Cerebellar nuclear complex (tissue), 1 donor: ENCODE results near the gene OSBP2.

Source experiments
- DNase-seq, 2 experiments: peaks; one replicate each; lab custom pipeline; 2025; lab: John Stamatoyannopoulos, UW

Gene OSBP2

DNA sequence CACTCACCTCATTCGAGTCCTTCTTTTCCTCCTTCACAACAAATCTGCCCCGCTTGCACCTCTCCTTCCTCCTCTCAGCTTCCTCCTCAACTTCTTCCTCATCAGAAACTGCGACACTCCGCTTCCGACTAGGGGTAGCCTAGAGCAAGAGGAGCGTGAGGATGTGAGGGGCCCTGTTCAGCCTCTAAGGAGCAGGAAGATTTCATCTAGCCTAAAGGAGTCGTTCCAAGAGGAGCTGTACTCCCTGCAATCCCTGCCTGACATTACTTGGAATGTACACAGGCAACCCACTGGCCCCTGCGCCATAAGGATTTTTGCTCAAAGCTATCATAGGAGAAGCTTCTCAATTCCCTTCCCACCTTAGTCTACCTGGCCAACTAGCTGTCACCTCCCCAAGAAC is 239.4 kb downstream of the OSBP2 start:
- no peak for DNase-seq

DNA sequence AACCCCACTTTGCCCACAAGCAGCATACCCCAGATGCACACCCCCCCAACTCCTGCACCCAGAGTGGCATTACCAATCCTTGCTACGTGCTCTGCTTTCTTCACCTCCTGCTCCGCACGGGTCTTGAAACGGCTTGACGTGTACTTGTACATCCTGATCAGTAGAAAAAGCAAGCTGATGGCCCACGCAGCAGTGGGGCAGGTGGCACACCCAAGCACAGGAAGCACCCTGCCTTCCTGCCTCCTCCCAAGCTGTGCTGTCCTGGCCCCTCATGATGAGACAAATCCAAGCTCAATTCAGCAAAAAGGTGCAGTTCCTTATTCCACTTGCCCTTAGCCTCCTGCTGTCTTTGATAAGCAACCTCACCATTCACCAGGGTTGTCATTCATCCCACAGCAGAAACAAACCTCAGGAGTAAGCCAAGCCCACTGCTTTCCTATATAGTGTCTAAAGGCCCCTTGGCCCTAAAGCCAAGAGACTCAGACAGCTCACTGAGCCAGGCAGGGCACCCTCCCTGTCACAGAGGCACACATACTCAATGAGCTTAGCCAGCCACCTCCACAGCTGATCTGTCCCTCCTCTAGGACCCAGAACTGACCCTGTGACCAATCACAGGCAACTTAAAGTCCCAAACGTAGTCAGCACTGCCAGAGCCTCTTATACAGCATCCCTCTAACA is 246.2 kb downstream of the OSBP2 start:
- DNase-seq = no peak

DNA sequence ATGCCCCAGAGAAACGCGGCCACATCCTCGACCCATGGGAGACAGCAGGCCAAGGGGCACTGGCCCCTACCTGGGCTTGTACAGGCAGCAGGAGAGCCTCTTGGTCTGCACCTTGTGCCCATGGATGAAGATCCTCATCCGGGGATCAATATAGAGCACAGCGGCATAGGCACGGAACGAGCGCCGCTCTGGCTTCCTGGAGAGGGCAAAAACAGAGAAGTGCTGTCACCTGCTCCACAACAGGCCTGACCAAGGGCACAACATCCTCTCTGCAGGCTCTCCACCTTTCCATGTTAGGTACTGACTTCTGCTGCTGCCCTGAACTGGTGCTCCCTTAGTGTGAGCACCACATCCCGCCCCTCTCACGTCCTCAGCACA is 246.7 kb downstream of the OSBP2 start:
- DNase-seq = no peak

DNA sequence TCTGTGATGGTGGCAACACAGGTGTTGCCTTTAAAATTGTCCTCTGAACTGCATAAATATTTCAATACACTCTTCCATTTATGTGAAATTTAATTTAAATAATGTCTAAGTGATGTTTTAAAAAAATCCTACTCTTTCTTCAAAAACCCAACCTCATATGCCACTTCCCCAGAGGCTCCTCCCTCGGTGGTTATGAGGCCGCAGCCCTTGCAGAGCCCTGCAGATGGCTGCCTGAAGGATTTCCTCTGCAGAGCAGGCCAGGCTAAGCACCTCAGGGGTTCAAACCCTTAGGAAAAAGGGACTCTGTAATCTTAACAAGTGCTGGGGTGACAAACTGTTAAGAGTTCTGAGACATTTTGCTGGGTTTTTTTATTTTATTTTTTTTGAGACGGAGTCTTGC is 248.7 kb downstream of the OSBP2 start:
- no peak for DNase-seq

DNA sequence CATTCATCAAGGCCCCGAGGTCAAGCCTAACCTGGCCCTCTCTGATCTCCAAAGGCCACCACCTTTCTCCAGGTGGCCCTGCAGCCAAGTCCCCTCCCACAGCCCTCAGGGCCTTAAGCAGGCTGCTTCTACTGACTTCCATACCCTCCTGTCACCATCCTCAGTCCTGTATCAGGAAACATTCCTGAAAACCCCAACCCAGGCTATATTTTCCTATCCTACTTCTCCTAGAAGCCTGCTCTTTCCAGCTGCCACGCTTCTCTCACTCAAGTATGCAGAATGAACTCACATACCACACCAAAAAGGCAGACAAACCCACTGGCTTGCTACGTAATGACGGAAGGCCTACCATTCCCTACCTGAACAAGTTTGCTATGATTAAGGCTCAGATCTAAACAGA is 250.3 kb downstream of the OSBP2 start:
- DNase-seq = no peak

DNA sequence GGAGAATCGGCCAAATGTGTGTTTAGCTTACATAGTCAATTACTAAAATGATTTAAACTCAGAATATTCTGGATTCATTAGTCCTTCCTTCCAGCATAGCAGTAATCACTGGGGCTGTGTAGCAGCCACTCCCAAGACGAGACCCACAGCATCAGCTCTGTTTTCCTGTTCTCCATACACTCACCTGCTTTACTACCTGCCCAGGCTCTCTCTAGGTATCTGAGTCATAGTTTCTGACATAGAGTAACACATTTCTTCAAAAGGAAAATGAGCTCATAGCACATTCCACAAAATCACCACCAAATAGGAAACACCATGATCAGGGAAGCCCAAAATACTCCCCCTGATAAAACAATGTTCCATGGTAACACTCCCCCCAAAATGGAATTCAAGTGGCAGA is 251.0 kb downstream of the OSBP2 start:
- DNase-seq = no peak

DNA sequence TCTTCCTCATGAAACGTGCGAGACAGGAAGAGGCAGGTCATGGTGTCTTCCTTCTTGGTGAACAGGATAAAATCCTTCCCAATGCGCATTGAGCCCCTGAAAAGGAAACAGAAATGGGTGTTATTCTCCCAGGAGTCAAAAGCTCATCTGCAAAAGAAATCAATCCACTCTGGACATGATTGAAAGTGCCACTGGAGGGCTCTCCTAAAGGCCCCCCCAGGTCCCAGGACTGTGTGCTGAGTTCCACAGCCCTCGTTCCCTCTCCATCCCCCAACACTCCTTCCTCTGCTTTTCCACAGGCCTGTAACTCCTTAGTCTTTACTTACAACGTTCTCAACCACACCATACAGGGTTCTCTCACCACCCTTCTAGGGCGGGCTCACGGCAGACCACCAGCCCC is 251.7 kb downstream of the OSBP2 start:
- no peak for DNase-seq

DNA sequence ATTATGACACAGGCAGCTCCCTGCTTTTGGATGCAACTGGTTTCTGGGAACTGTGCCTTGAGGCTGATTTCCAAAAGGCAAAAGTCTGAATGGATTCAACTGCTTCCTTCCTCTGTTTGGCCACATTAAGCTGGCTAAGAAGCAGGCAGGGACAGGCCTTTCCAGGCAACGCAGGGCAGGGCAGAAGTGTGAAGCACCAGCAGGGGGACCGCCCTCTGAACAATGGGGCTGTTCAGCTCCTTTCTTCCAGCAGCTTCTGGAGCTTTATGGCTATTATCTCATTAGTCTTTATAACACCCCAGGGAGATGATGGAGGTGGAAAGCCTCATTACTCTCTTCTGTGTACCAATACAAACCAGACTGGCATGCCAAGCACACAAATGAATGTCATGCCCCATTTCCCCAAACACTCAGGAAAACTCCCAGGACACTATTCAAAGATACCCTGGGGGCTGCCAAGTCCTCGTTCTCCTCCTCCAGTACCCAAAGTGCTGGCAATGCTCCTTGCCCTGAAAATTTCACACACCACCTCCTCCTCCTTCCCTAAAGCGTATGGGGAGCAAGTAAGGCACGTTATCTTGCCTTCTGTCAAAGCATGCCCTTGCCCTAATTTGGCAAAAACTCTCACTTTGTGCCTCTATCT is 252.6 kb downstream of the OSBP2 start:
- no peak for DNase-seq

DNA sequence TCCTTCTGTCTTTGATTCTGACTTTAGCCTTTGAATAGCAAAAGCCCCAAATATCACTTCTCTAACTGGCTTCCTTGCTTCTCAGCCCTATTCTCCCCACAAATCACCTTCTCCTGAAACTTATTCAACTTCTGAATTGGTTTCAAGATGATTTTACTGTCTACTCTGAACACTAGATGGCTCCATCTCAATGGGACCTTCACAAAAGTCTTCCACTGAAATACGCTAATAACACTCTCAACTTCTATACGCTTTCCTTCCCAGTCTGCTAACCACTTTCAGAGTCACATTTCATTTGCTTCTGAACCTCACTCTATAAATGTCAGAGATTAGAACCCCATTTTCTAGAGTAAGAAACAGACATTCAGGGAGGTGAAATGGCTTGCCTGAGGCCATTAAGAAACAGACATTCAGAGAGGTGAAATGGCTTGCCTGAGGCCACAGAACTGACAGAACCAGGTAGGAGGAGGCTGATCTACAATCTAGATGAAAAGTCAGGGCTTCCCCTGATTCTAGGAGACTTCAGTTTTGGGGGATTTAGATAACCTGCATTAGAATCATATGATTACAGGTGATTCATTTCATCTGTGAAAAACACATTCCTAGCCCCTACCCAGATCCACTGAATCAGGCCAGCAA is 253.3 kb downstream of the OSBP2 start:
- DNase-seq = no peak

DNA sequence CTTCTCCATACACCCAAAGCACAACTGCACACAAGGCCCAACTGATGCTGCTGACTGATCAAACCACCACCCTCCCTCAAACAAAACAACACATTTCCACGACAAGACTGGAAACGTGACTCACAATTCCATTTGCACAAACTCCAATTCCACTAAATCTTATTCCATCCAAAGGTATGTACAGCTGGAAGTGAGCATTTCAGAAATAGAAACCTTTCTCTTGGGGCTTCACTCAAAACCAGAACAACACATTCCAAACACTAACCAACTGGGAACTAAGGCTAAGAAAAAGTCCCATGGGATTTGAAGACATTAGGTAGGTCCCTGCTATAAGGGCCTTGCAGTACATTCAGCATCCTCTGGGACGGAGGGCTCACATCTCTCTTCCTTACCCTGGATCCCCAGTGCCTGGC is 254.3 kb downstream of the OSBP2 start:
- no peak for DNase-seq

DNA sequence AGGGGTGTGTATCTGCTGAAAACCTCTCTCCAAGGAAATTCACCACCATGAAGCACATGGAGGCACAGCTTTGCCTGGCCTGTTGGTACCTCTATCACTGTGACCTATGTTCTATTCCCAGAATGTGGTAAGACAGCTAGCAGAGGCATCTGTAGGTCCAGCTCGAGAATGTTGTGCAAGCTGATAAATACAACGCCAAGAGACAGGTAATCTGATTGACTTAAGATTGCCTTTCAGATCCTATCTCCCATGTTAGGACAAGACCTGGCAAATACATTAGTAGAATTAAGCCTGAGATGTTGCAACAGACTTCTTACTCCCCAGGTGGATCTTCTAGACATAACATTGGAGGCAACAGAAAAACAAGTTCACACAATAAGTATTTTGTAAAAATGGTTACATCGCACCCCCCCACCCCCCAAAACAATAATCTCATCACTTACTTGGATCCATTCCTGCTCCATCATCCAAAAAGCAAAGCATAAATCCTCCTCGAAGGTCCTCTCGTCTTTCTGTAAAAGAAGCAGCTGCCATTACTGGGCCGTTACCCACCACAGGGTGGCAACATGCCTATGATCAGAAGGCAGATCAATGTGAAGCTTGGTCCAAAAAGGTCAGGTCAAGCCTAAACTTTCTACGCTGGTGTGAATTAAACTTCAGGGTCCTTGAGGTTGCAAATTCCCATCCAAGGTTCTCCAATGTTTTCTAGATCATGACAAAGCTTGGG is 255.4 kb downstream of the OSBP2 start:
- DNase-seq = no peak

DNA sequence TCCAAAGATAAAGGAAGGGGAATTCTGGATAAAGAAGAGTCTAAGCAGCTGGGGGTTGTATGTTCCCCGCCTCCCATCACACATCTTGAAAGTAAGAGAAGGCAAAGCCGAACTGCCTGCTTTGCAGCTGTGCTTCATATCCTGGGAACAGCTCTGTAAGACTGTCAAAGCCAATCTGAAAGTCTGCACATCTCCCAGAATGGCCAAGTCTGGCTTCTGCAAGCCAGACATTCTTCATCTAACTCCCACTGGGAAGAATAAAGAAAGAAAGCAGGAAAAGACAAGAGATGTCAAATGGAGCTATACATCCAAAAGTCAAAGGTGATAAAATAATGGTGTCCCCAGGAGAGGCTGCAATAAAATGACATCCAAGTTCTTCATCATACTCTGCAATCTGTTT is 258.5 kb downstream of the OSBP2 start:
- no peak for DNase-seq

DNA sequence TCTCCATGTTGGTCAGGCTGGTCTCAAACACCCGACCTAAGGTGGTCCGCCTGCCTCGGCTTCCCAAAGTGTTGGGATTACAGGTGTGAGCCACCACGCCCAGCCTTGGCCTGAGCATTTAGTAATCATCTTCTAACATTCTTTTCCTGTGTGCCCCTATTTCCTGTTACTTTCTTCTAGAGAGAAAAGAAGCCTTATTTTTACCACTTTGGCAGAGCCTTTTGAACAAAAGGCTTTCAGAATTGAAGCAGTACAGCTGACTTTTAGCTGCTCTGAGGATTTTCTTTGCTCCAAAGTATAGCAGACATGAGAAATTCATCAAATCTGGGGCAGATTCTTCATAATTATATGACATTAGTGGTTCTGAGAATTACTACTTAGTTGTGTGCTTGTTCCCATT is 260.5 kb downstream of the OSBP2 start:
- no peak for DNase-seq
